IMR-90 (cell line): Measurements from ENCODE around the gene NDRG4.

ENCODE experiments used
- CTCF ChIP-seq: conservative IDR thresholded peaks from 2 replicates; pipeline ENCODE4 v1.5.1; 2012; ENCODE audit warnings: mild to moderate bottlenecking, low read depth, low read length, improper control_type of control experiment
- ELK1 ChIP-seq: fragments of 150-350 bp; IDR thresholded peaks from 2 replicates; pipeline ENCODE4 v1.6.1; 2016; ENCODE audit warnings: low read depth, mild to moderate bottlenecking, low read length, moderate library complexity, borderline replicate concordance
- FOS ChIP-seq: fragments of 150-350 bp; IDR thresholded peaks from 2 replicates; pipeline ENCODE4 v1.6.1; 2016; ENCODE audit warnings: low read depth, low read length
- POLR2A ChIP-seq: IDR thresholded peaks from 2 replicates; pipeline ENCODE4 v1.6.1; 2012; ENCODE audit warnings: mild to moderate bottlenecking, low read depth, low read length
- RCOR1 ChIP-seq: IDR thresholded peaks from 2 replicates; pipeline ENCODE4 v1.6.1; 2012; ENCODE audit warnings: mild to moderate bottlenecking, low read length, improper control_type of control experiment; ENCODE audit not compliant: insufficient replicate concordance
- RFX5 ChIP-seq: IDR thresholded peaks from 2 replicates; pipeline ENCODE4 v1.8.0; 2012; ENCODE audit warnings: low read depth, mild to moderate bottlenecking, low read length, moderate library complexity
- USF2 ChIP-seq: fragments of 150-350 bp; IDR thresholded peaks from 2 replicates; pipeline ENCODE4 v1.6.1; 2017; ENCODE audit warnings: mild to moderate bottlenecking, antibody characterized with exemption, low read length, low read depth

GRCh38 chr16:58536278-58536677 lies 36.3 kb downstream of the NDRG4 start:
- TF ChIP-seq CTCF = no peak
- TF ChIP-seq POLR2A = no peak
- no peak for TF ChIP-seq USF2
- TF ChIP-seq ELK1 = no peak
- TF ChIP-seq FOS = no peak
- no peak for TF ChIP-seq RFX5
- TF ChIP-seq RCOR1 = no peak
